HG02840 (cell line): ENCODE data around the gene POP5.
"Not testable (repeated sequence)": the region's sequence is repeated elsewhere in the genome, so short reads cannot be mapped to it uniquely, and the experiment has no call there.

Experiments used
- ATAC-seq: cut with Tn5 transposase; IDR thresholded peaks from one replicate; pipeline ENCODE4 v1.9.1; 2021; ENCODE audit warnings: mild to moderate bottlenecking, moderate library complexity, moderate number of reproducible peaks; ENCODE audit not compliant: unreplicated experiment, low FRiP score

POP5 gene

GRCh38 chr12:120538281-120539156 is 42.7 kb downstream of the POP5 start:
- ATAC-seq = no peak

GRCh38 chr12:120537856-120538220 is 43.4 kb downstream of the POP5 start:
- no peak for ATAC-seq

- ATAC-seq = no peak
Observed at GRCh38 chr12:120536064-120536791, 45.0 kb downstream of the POP5 start.

GRCh38 chr12:120534703-120535655 is 46.2 kb downstream of the POP5 start:
- peak; percentile 36 for ATAC-seq

- peak; percentile 64 for ATAC-seq
Observed at GRCh38 chr12:120534203-120534702, 46.9 kb downstream of the POP5 start, which contains the start of gene RNF10. RNF10 (plus strand) TSS chr12:120534356; CDS start chr12:120534812, 456 bp downstream.

- ATAC-seq = no peak
Observed at GRCh38 chr12:120532701-120533238, 48.4 kb downstream of the POP5 start.

- ATAC-seq = not testable (repeated sequence)
Observed at GRCh38 chr12:120530418-120530761, 50.8 kb downstream of the POP5 start.

GRCh38 chr12:120529641-120530417 is 51.4 kb downstream of the POP5 start:
- ATAC-seq = no peak

- ATAC-seq = peak; percentile 66
Observed at GRCh38 chr12:120528861-120529525, 52.2 kb downstream of the POP5 start, which contains the start of gene COQ5. COQ5 (minus strand) TSS chr12:120529158; CDS start chr12:120529141, 17 bp downstream.
